Activated CD4-positive, alpha-beta T cell treated with anti-CD3 and anti-CD28 coated beads for 24 hours (primary cell): ENCODE results near the gene ZFR2.
A peak's percentile ranks its signal among the peaks of the same experiment; 100 is the strongest.

Source experiments
- DNase-seq, 2 donors: peaks; one replicate each; pipeline ENCODE4 v3.0.0-alpha.2; 2020; ENCODE audit warnings: low read depth in 2 of 2

The ZFR2 gene

DNA sequence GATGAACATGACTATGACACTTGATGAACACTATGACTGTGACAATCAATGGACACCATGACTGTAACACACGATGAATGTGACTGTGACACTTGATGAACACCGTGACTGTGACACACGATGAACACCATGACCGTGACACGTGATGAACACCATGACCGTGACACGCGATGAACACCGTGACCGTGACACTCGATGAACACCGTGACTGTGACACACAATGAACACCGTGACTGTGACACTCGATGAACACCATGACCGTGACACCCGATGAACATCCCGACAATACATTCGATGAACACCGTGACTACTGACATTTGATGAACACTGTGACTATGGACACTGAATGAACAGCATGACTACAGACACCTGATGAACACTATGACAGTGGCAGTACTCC, 30.9 kb downstream of the ZFR2 start:
- no peak for DNase-seq

- DNase-seq = no peak
Measured at GRCh38 chr19:3837332-3837731, 31.5 kb downstream of the ZFR2 start.

GRCh38 chr19:3836887-3837286, 32.0 kb downstream of the ZFR2 start:
- DNase-seq = no peak

- no peak for DNase-seq
Measured at GRCh38 chr19:3835055-3835435, 33.8 kb downstream of the ZFR2 start.

- no peak for DNase-seq
Measured at GRCh38 chr19:3834349-3835054, 34.3 kb downstream of the ZFR2 start.

GRCh38 chr19:3833578-3834348, 35.1 kb downstream of the ZFR2 start:
- DNase-seq = no peak

DNA sequence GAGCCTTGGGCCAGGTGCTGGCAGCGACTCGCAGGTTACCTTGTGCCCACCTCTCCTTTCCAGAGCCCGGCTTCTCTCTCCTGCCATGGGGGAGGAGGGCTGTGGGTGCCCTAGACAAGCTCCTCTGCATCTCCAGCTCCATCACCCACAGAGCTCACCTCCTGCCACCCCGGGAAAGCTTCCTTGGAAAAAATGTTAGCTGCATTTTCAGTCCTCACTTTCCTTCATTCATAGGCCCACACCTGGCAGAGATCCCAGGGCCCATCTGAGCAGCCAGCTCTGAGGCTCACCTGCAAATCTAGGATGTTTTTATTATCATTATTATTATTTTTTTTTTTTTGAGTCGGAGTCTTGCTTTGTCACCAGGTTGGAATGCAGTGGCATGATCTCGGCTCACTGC, 36.8 kb downstream of the ZFR2 start:
- no peak for DNase-seq

- DNase-seq = no peak
Measured at GRCh38 chr19:3831601-3832000, 37.2 kb downstream of the ZFR2 start.

DNA sequence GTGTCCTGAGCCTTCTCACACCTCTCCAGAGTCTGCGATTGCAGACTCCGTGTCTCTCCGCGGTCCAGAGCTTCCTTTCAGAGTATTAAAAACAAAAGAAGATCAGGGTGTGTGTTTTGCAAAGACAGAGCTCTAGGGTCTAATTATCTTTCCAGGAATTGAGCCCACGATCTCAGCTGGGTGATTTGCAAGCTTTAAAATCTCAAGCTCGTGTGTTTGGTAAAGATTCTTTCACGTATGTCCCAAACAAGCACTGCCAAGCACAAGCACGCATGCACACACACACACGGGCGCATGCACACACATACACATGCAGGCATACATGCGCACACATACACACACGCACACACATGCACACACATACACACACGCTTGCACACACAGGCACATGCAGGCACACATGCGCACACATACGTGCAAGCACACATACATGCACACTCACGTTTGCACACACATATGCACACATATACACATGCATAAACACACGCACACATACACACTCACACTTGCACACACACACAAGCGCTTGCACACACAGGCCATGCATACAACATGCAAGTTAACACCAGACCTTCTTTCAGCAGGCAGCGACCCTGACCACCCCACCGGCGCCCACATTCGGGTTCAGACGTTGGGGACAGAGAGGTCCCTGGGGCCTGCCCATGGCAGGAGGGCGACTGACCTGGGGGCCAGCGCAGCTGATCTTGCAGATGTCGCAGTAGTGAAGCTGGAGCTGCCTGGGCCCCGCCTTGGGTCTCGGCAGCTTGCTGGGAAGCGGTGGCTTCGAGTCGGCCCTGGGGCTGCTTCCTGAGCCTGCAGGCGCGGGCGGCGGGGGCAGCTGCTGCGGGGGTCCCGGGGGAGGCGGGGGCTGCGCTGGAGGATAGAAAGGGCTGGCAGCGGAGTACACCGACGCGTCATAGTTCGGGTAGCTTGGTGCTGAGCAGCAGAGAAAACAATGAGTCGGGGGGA, 37.9 kb downstream of the ZFR2 start:
- no peak for DNase-seq

- DNase-seq = no peak
Measured at GRCh38 chr19:3827306-3827705, 41.5 kb downstream of the ZFR2 start.

GRCh38 chr19:3826163-3826562, 42.7 kb downstream of the ZFR2 start:
- DNase-seq = no peak

DNA sequence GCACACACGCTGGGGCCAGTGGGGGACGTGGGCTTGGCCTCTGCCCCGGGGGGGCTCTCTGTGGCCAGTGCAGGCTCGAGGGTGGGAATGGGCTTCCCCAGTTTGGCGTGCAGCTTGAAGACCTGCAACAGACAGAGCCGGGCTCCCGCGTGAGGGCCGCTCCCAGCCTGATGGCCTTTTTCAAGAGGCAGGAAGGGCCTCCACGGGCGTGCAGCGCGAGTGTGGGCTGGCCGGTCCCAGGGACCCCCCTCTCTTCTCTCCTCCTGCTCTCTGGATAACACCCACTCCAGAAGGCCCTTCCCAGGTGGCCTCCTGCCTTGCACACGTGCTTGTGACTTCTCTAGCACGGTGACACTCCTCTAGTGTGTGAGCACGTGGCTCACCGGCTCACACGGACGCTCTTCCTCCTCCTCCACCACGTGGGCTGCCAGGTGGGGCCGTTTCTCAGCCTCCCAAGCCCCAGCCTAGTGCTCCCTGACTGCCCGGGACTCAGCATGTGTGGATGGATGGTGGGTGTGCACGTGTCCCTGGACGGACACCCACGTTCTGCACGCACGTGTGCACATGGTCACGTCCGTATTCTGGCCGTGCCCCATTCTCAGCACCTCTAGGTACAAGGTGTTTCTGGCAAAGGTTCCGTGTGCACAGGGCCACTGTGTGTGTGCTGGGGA, 43.4 kb downstream of the ZFR2 start:
- DNase-seq = no peak

DNA sequence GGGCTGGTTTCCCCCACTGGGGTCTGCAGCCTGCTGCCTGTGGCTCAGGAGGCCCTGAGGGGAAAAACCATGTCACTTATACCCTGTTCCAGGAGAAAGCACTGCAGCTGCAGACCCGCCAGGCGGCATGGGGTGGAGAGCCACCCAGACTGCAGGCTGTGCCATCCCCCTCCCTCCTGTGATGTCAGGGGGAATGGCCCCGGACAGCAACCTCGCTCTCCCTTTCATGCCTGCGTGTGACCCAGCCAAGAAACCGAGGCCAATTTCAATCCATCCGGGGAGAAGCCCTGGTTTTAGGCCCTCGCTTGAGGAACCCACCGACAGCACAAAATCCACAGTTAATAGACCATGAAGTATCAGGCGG, 45.5 kb downstream of the ZFR2 start:
- DNase-seq = no peak

- DNase-seq = no peak
Measured at GRCh38 chr19:3822683-3823349, 46.0 kb downstream of the ZFR2 start.

GRCh38 chr19:3821857-3822364, 46.9 kb downstream of the ZFR2 start:
- DNase-seq = peak; percentile 86 to 89

GRCh38 chr19:3821156-3821555, 47.7 kb downstream of the ZFR2 start:
- DNase-seq = no peak

GRCh38 chr19:3819989-3820388, 48.8 kb downstream of the ZFR2 start:
- no peak for DNase-seq

DNA sequence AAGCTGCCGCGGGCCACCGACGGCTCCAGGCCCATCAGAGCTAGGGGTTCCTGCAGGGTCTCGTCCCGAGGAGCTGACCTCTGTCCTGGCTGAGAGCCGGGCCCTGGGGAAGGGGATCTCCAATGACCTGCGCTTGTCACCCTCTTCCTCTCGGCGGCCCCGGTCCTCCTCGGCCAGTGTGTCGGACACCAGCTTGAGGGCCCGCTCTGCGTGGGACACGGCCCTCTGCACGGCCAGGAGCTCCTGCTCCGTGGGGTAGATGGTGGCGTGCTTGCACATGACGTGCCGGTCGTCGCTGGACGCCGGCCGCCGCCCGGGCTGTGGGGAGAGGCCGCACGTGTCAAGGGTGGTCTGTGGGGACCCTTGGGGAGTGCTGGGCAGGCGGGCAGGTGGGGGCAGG, 49.9 kb downstream of the ZFR2 start:
- no peak for DNase-seq

- peak; percentile 31 to 36 for DNase-seq
Measured at GRCh38 chr19:3818466-3818865, 50.4 kb downstream of the ZFR2 start.

DNA sequence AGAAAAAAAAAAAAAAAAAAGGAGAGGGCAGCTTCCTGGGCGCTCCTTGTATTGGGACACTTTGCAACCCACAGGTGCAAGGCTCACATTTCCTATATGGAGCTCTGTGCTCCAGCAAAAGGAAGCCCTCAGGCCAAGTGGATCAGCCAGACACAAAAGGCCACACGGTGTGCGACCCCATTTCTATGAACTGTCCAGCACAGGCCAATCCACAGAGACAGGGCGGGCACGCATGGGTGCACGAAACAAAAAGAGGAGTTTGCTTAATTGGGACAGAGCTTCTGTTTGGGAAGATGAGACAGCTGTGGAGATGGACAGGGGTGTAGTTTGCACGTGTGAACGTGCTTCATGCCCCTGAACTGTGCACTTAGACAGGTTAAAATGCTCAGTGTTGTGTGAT, 51.1 kb downstream of the ZFR2 start:
- DNase-seq = no peak
